Spleen (tissue), 7 donors: ENCODE measurements around the gene NF2.

Experiments
- CTCF ChIP-seq, 11 experiments: fragments of 200-600 bp in 7 of 11; fragments of 450-650 bp in 4 of 11; sonication (generic) in 4 of 11; IDR thresholded peaks in 8 of 11; conservative IDR thresholded peaks in 3 of 11; 1 replicate in 7 of 11; 2 replicates in 4 of 11; pipeline versions ENCODE4 v1.4.0 to v1.8.0; 2016 to 2021; ENCODE audit warnings: antibody characterized with exemption in 11 of 11, inconsistent platforms in 4 of 11, mild to moderate bottlenecking in 1 of 11
- POLR2A ChIP-seq, 3 donors: fragments of 450-650 bp; IDR thresholded peaks; one replicate each; pipeline ENCODE4 v1.5.1; 2017; ENCODE audit warnings: antibody characterized with exemption in 3 of 3, mild to moderate bottlenecking in 1 of 3
- POLR2AphosphoS5 ChIP-seq, 3 donors: sonication (generic); formaldehyde crosslinking; IDR thresholded peaks; one replicate each; pipeline ENCODE4 v1.5.1; 2017; ENCODE audit warnings: antibody characterized with exemption in 3 of 3
- donor health status: DM: no; HTN: no; CAD: no; lungs with moderate emphysema.
- donor health status: DM: no; HTN: no; CAD: no.
- donor health status: DM: no; HTN: no; CAD: no.

DNA sequence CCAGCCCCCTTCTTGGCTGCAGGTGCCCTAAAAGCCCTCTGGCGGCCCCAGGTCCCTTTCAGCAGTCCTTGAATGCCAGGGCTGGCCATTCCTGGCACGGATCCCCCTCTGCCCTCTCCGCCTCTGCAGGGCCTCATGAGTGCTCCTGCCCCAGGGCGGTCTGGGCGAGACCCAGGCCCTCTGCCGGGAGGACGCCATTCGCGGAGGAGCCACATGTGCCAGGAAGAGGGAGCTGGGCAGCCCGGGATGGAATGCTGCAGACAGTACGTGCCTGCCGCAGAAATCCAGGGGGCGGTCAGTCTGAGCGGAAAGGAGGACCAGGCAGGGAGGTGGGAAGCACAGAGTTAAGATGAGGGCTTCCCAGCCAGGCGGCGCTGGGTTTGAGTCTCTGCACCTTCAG lies 119.2 kb downstream of the NF2 start:
- TF ChIP-seq POLR2A (IDR thresholded peaks at IDR 0.05) (no peak), CTCF (IDR thresholded peaks at IDR 0.05 in 8 of 11, conservative IDR thresholded peaks at IDR 0.05 in 3 of 11) (no peak), POLR2AphosphoS5 (IDR thresholded peaks at IDR 0.05) (no peak)
